A549 (cell line): ENCODE results near the gene GSTCD. TPM values are rescaled to one million over a fixed set of nuclear protein-coding genes. Genes with fewer than 3 reads are reported as not detected.

Experiments used
- ATAC-seq, 2 experiments: fragments of 200-7000 bp in 1 of 2; fragments of >200 bp in 1 of 2; cut with Nextera tagmentation in 1 of 2; cut with Tn5 transposase in 1 of 2; 3 replicates each; pipeline versions ENCODE4 v1.8.0 to v1.9.1; 2018 to 2020; ENCODE audit warnings: mild to moderate bottlenecking in 1 of 2, moderate library complexity in 1 of 2
- CTCF ChIA-PET: fragments of 300-600 bp; sonication (Branson Sonifier 250); formaldehyde crosslinking; extraction: SDS; loops from one replicate; lab custom pipeline; 2021; ENCODE audit warnings: antibody characterized with exemption, inconsistent platforms; lab: Yijun Ruan, JAX
- POLR2A ChIA-PET: fragments of 350-600 bp; formaldehyde crosslinking; extraction: SDS; loops from one replicate; lab custom pipeline; 2021; ENCODE audit warnings: antibody characterized with exemption, inconsistent platforms; lab: Yijun Ruan, JAX
- DNase-seq, 2 experiments: peaks; one replicate each; pipeline versions ENCODE4 v3.0.0 to v3.0.0-alpha.2; 2011 to 2016; ENCODE audit warnings: low read depth in 1 of 2, low spot score in 1 of 2
- FAIRE-seq: peaks from 2 replicates; lab custom pipeline; 2011; peaks lifted over from hg19 to GRCh38; lab: Jason Lieb, UNC
- H3K27ac ChIP-seq, 2 experiments: fragments of >200 bp; sonication (Bioruptor Twin); formaldehyde crosslinking; 3 replicates each; pipeline ENCODE4 v1.5.1; 2016 to 2017
- H3K4me1 ChIP-seq: fragments of >200 bp; sonication (Bioruptor Twin); formaldehyde crosslinking; 3 replicates; pipeline ENCODE4 v1.6.1; 2016
- H3K4me2 ChIP-seq: fragments of >200 bp; sonication (Bioruptor Twin); formaldehyde crosslinking; 3 replicates; pipeline ENCODE4 v1.6.1; 2016
- H3K4me3 ChIP-seq: fragments of >200 bp; sonication (Bioruptor Twin); formaldehyde crosslinking; 3 replicates; pipeline ENCODE4 v1.5.1; 2016
- H3K9me3 ChIP-seq: fragments of >200 bp; sonication (Bioruptor Twin); formaldehyde crosslinking; 3 replicates; pipeline ENCODE4 v1.6.1; 2016
- BCL3 ChIP-seq: fragments of >200 bp; sonication (Bioruptor Twin); formaldehyde crosslinking; IDR thresholded peaks from 3 replicates; pipeline ENCODE4 v1.6.1; 2016
- CBX2 ChIP-seq: fragments of 200-600 bp; sonication (generic); IDR thresholded peaks from 2 replicates; pipeline ENCODE4 v1.6.1; 2016; ENCODE audit warnings: low read depth, mild to moderate bottlenecking, borderline replicate concordance
- CEBPB ChIP-seq, 2 experiments: fragments of >200 bp in 1 of 2; sonication (Bioruptor Twin) in 1 of 2; formaldehyde crosslinking in 1 of 2; IDR thresholded peaks; 2 replicates each; pipeline ENCODE4 v1.6.1; 2012 to 2016
- EHF ChIP-seq: fragments of 250-450 bp; sonication (Bioruptor Pico); IDR thresholded peaks from 2 replicates; pipeline ENCODE4 v1.5.0; 2020; ENCODE audit warnings: mild to moderate bottlenecking
- EP300 ChIP-seq, 2 experiments: fragments of >200 bp; sonication (Bioruptor Twin); formaldehyde crosslinking; IDR thresholded peaks; 2 replicates in 1 of 2; 3 replicates in 1 of 2; pipeline ENCODE4 v1.6.1; 2016 to 2017
- FOSB ChIP-seq: fragments of 250-450 bp; sonication (Bioruptor Pico); IDR thresholded peaks from 2 replicates; pipeline ENCODE4 v1.5.0; 2020; ENCODE audit warnings: mild to moderate bottlenecking, moderate library complexity
- FOSL2 ChIP-seq, 2 experiments: fragments of 450-650 bp in 1 of 2; fragments of >200 bp in 1 of 2; sonication (Bioruptor Twin) in 1 of 2; formaldehyde crosslinking; IDR thresholded peaks; 2 replicates each; pipeline versions ENCODE4 v1.5.0 to v1.6.1; 2016 to 2020; ENCODE audit warnings: mild to moderate bottlenecking in 1 of 2, moderate library complexity in 1 of 2
- GATA3 ChIP-seq: IDR thresholded peaks from 2 replicates; pipeline ENCODE4 v1.6.1; 2012; ENCODE audit warnings: borderline replicate concordance
- HDAC2 ChIP-seq: fragments of 200-600 bp; sonication (generic); IDR thresholded peaks from 2 replicates; pipeline ENCODE4 v1.6.1; 2016
- HEYL ChIP-seq: fragments of 250-450 bp; sonication (Bioruptor Pico); IDR thresholded peaks from 2 replicates; pipeline ENCODE4 v1.8.0; 2021; ENCODE audit warnings: mild to moderate bottlenecking, moderate library complexity
- HOXB5 ChIP-seq: fragments of 250-450 bp; sonication (Bioruptor Pico); IDR thresholded peaks from 2 replicates; pipeline ENCODE4 v1.5.0; 2020; ENCODE audit warnings: mild to moderate bottlenecking, moderate library complexity
- JUNB ChIP-seq: fragments of >200 bp; sonication (Bioruptor Twin); formaldehyde crosslinking; IDR thresholded peaks from 2 replicates; pipeline ENCODE4 v1.6.1; 2016
- KDM1A ChIP-seq: fragments of 200-600 bp; sonication (generic); IDR thresholded peaks from 2 replicates; pipeline ENCODE4 v1.6.1; 2016; ENCODE audit warnings: low read depth, mild to moderate bottlenecking
- KDM5A ChIP-seq: fragments of 200-600 bp; sonication (generic); IDR thresholded peaks from 2 replicates; pipeline ENCODE4 v1.6.1; 2016; ENCODE audit warnings: antibody characterized with exemption, mild to moderate bottlenecking
- MAFK ChIP-seq: fragments of 450-650 bp; IDR thresholded peaks from 2 replicates; pipeline ENCODE4 v1.6.1; 2014; ENCODE audit not compliant: partially characterized antibody
- RARB ChIP-seq: fragments of 250-450 bp; sonication (Bioruptor Pico); IDR thresholded peaks from 2 replicates; pipeline ENCODE4 v1.8.0; 2021; ENCODE audit warnings: mild to moderate bottlenecking, moderate library complexity
- RFX5 ChIP-seq: fragments of 450-650 bp; IDR thresholded peaks from 2 replicates; pipeline ENCODE4 v1.7.1; 2014; ENCODE audit warnings: antibody characterized with exemption, mild to moderate bottlenecking, moderate library complexity
- SMC3 ChIP-seq: fragments of >200 bp; sonication (Bioruptor Twin); formaldehyde crosslinking; IDR thresholded peaks from 3 replicates; pipeline ENCODE4 v1.6.1; 2018; ENCODE audit warnings: inconsistent platforms
- TFCP2L1 ChIP-seq: fragments of 250-450 bp; sonication (Bioruptor Pico); IDR thresholded peaks from 2 replicates; pipeline ENCODE4 v1.5.0; 2021; ENCODE audit warnings: mild to moderate bottlenecking
- TP53 ChIP-seq: fragments of 250-450 bp; sonication (Bioruptor Pico); IDR thresholded peaks from 2 replicates; pipeline ENCODE4 v1.5.0; 2021; ENCODE audit warnings: mild to moderate bottlenecking, moderate library complexity
- WGBS: methylation state at CpG from one replicate; pipeline ENCODE4 v1.1.6; 2017; ENCODE audit errors: missing lambda C conversion rate; 5-methylcytosine and 5-hydroxymethylcytosine counted together
- polyA plus RNA-seq, 4 experiments: library from polyadenylated mRNA; depleted of rRNA in 3 of 4; stranded (reverse); fragments of >200 nt; fragmentation: RNase III in 1 of 4; extraction: RNeasy Plus Mini Kit Qiagen cat#74134 plus additional on column Dnase treatment in 1 of 4; gene quantifications; 2 replicates in 3 of 4; 3 replicates in 1 of 4; pipeline ENCODE4 v1.2.3, GENCODE V29; 2011 to 2017
- TF ChIP-seq, protein P1 (sequence below): IDR thresholded peaks from 2 replicates; pipeline ENCODE4 v1.6.1; 2012
- TF ChIP-seq, protein P2 (sequence below): fragments of 250-450 bp; sonication (Bioruptor Pico); IDR thresholded peaks from 2 replicates; pipeline ENCODE4 v1.5.0; 2021; ENCODE audit warnings: mild to moderate bottlenecking, moderate library complexity, borderline replicate concordance
- TF ChIP-seq, protein P3 (sequence below): fragments of 150-350 bp; IDR thresholded peaks from 2 replicates; pipeline ENCODE4 v1.6.1; 2014; ENCODE audit warnings: low read depth, mild to moderate bottlenecking, low read length
- TF ChIP-seq, protein P4 (sequence below): fragments of 200-600 bp; sonication (generic); IDR thresholded peaks from 2 replicates; pipeline ENCODE4 v1.6.1; 2016; ENCODE audit warnings: antibody characterized with exemption, mild to moderate bottlenecking, moderate library complexity

Gene GSTCD
- polyA plus RNA-seq, 2 of the 4 experiments (the other 2 are of a cell fraction), result 10.0 to 28.7 TPM

DNA sequence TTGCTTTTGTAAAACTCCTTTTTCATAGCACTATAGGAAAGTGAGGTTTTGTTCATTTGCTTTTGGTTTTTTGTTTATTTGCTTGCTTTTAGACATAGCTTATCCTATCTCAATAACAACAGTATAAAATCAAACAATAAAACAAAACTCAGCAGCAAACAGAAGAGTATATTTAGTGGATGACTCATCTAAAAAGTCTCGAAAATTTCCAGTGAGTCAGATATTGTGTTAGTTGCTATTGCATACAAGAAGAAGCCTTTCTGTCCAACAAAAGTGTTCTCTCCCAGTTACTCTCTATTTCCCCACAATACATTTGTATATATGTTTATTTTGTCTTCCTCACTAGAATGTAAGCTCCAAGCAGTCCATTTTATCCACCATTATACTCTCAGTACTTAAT, 150.6 kb downstream of the GSTCD start:
- TF ChIP-seq RARB (no peak), GATA3 (peak; percentile 32; the same call in 1 of the 2 replicates), JUNB (peak; percentile 47; the same call in 1 of the 2 replicates), CEBPB (IDR thresholded peaks at IDR 0.05) (no peak), MAFK (peak; percentile 50), FOSL2 (IDR thresholded peaks at IDR 0.05) (no peak), FOSL2 (CRISPR knock-in tag; IDR thresholded peaks at IDR 0.05) (peak; percentile 93), KDM5A (no peak), SMC3 (no peak), BCL3 (no peak), RFX5 (no peak)
- TF ChIP-seq, all 56 proteins: peak for 4
- CTCF ChIA-PET, result no interaction called here
- no peak overlapping the region for H3K4me2 ChIP-seq
- H3K4me3 ChIP-seq, result no peak overlapping the region
- no peak overlapping the region for H3K27ac ChIP-seq
- ATAC-seq, result peak; percentile 39 to 64; a peak in 4 of 6 replicates
- POLR2A ChIA-PET, result no interaction called here
- no peak for FAIRE-seq
- no peaks in the 10 kb centered on the region for H3K4me1 ChIP-seq
- DNase-seq, result peak; percentile 10 to 38
- WGBS, result 0% methylated on average over 1 of the region's 1 CpG
- peaks cover 7% of the 10 kb centered on the region; the same call in 2 of the 3 replicates for H3K9me3 ChIP-seq

GRCh38 chr4:105870963-105871362, 162.4 kb downstream of the GSTCD start:
- WGBS, result 56% methylated on average over 3 of the region's 3 CpGs
- Histone ChIP-seq H3K4me1 (no peaks in the 10 kb centered on the region), H3K4me3 (no peak overlapping the region), H3K9me3 (no peaks in the 10 kb centered on the region), H3K27ac (no peak overlapping the region)
- no peak for ATAC-seq
- no peak for FAIRE-seq
- CTCF ChIA-PET, result no interaction called here
- TF ChIP-seq RFX5, result no peak
- TF ChIP-seq, protein P1, sequence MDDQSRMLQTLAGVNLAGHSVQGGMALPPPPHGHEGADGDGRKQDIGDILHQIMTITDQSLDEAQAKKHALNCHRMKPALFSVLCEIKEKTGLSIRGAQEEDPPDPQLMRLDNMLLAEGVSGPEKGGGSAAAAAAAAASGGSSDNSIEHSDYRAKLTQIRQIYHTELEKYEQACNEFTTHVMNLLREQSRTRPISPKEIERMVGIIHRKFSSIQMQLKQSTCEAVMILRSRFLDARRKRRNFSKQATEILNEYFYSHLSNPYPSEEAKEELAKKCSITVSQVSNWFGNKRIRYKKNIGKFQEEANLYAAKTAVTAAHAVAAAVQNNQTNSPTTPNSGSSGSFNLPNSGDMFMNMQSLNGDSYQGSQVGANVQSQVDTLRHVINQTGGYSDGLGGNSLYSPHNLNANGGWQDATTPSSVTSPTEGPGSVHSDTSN, result no peak
- TF ChIP-seq, protein P2, sequence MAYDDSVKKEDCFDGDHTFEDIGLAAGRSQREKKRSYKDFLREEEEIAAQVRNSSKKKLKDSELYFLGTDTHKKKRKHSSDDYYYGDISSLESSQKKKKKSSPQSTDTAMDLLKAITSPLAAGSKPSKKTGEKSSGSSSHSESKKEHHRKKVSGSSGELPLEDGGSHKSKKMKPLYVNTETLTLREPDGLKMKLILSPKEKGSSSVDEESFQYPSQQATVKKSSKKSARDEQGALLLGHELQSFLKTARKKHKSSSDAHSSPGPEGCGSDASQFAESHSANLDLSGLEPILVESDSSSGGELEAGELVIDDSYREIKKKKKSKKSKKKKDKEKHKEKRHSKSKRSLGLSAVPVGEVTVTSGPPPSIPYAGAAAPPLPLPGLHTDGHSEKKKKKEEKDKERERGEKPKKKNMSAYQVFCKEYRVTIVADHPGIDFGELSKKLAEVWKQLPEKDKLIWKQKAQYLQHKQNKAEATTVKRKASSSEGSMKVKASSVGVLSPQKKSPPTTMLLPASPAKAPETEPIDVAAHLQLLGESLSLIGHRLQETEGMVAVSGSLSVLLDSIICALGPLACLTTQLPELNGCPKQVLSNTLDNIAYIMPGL (CRISPR knock-in tag), result no peak
- no peak for TF ChIP-seq TFCP2L1 (CRISPR knock-in tag)
- no peak for TF ChIP-seq HDAC2
- TF ChIP-seq RARB, result no peak
- no peak for TF ChIP-seq BCL3
- TF ChIP-seq, protein P3, sequence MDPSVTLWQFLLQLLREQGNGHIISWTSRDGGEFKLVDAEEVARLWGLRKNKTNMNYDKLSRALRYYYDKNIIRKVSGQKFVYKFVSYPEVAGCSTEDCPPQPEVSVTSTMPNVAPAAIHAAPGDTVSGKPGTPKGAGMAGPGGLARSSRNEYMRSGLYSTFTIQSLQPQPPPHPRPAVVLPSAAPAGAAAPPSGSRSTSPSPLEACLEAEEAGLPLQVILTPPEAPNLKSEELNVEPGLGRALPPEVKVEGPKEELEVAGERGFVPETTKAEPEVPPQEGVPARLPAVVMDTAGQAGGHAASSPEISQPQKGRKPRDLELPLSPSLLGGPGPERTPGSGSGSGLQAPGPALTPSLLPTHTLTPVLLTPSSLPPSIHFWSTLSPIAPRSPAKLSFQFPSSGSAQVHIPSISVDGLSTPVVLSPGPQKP, result no peak
- no peak for TF ChIP-seq TP53 (CRISPR knock-in tag)
- no peak for TF ChIP-seq HOXB5
- no peak for TF ChIP-seq HEYL (CRISPR knock-in tag)
- TF ChIP-seq EHF, result no peak
- TF ChIP-seq CBX2, result no peak
- TF ChIP-seq, protein P4, sequence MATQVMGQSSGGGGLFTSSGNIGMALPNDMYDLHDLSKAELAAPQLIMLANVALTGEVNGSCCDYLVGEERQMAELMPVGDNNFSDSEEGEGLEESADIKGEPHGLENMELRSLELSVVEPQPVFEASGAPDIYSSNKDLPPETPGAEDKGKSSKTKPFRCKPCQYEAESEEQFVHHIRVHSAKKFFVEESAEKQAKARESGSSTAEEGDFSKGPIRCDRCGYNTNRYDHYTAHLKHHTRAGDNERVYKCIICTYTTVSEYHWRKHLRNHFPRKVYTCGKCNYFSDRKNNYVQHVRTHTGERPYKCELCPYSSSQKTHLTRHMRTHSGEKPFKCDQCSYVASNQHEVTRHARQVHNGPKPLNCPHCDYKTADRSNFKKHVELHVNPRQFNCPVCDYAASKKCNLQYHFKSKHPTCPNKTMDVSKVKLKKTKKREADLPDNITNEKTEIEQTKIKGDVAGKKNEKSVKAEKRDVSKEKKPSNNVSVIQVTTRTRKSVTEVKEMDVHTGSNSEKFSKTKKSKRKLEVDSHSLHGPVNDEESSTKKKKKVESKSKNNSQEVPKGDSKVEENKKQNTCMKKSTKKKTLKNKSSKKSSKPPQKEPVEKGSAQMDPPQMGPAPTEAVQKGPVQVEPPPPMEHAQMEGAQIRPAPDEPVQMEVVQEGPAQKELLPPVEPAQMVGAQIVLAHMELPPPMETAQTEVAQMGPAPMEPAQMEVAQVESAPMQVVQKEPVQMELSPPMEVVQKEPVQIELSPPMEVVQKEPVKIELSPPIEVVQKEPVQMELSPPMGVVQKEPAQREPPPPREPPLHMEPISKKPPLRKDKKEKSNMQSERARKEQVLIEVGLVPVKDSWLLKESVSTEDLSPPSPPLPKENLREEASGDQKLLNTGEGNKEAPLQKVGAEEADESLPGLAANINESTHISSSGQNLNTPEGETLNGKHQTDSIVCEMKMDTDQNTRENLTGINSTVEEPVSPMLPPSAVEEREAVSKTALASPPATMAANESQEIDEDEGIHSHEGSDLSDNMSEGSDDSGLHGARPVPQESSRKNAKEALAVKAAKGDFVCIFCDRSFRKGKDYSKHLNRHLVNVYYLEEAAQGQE, result no peak
- TF ChIP-seq FOSB, result no peak
- no peak for TF ChIP-seq EP300 (IDR thresholded peaks at IDR 0.05)
- no peak for TF ChIP-seq KDM1A
- TF ChIP-seq, all 56 proteins: peak for 0
- DNase-seq, result no peak
- H3K4me2 ChIP-seq, result no peak overlapping the region
- POLR2A ChIA-PET, result no interaction called here
